GM18907 (cell line): ENCODE measurements around the gene FSD1L.
"Not testable (repeated sequence)": the region's sequence is repeated elsewhere in the genome, so short reads cannot be mapped to it uniquely, and the experiment has no call there.

ENCODE experiments used
- ATAC-seq: cut with Tn5 transposase; IDR thresholded peaks from one replicate; pipeline ENCODE4 v1.9.1; 2021; ENCODE audit warnings: mild to moderate bottlenecking, moderate library complexity; ENCODE audit not compliant: unreplicated experiment

FSD1L gene

GRCh38 chr9:105539452-105539851 is 91.6 kb downstream of the FSD1L start:
- ATAC-seq: no peak

GRCh38 chr9:105541838-105542237 is 94.0 kb downstream of the FSD1L start:
- ATAC-seq: peak; percentile 96

GRCh38 chr9:105554042-105554441 is 106.2 kb downstream of the FSD1L start:
- ATAC-seq: no peak

GRCh38 chr9:105557804-105558610 is 110.2 kb downstream of the FSD1L start, which contains the start of gene FKTN:
TSS of gene FKTN (plus strand) at chr9:105558131. CDS start at chr9:105575033, 16,902 bp downstream.
- ATAC-seq: peak; percentile 97

- ATAC-seq: no peak
Observed at GRCh38 chr9:105572455-105572854, 124.6 kb downstream of the FSD1L start.

- ATAC-seq: not testable (repeated sequence)
Observed at GRCh38 chr9:105579952-105580351, 132.1 kb downstream of the FSD1L start.

GRCh38 chr9:105581550-105581949 is 133.7 kb downstream of the FSD1L start:
- not testable (repeated sequence) for ATAC-seq

- ATAC-seq: no peak
Observed at GRCh38 chr9:105593145-105593544, 145.3 kb downstream of the FSD1L start.
